Measurements from ENCODE around the gene DIP2C.

DIP2C gene

GRCh38 chr10:593901-594457, 95.5 kb downstream of the DIP2C start:
- no peak for DNase-seq (ENCODE audit: low spot score)
- in situ Hi-C loops (cut with MboI; ENCODE audit: low pct_unique_long_range_greater_than_20kb, low sequenced_read_pairs, unreplicated experiment), result no loop called here
- TF ChIP-seq CTCF (IDR thresholded peaks at IDR 0.05; ENCODE audit: extremely low read depth, insufficient read depth, missing control alignments), result no peak

- in situ Hi-C loops (cut with MboI; ENCODE audit: low pct_unique_long_range_greater_than_20kb, low sequenced_read_pairs, unreplicated experiment), result no loop called here
- no peak for DNase-seq (ENCODE audit: low spot score)
- TF ChIP-seq CTCF (IDR thresholded peaks at IDR 0.05; ENCODE audit: extremely low read depth, insufficient read depth, missing control alignments), result no peak
Observed at GRCh38 chr10:593421-593820, 96.0 kb downstream of the DIP2C start.

GRCh38 chr10:593016-593415, 96.5 kb downstream of the DIP2C start:
- DNase-seq (ENCODE audit: low spot score), result no peak
- no peak for TF ChIP-seq CTCF (IDR thresholded peaks at IDR 0.05; ENCODE audit: extremely low read depth, insufficient read depth, missing control alignments)
- in situ Hi-C loops (cut with MboI; ENCODE audit: low pct_unique_long_range_greater_than_20kb, low sequenced_read_pairs, unreplicated experiment), result no loop called here

- no peak for TF ChIP-seq CTCF (IDR thresholded peaks at IDR 0.05; ENCODE audit: extremely low read depth, insufficient read depth, missing control alignments)
- DNase-seq (ENCODE audit: low spot score), result no peak
- in situ Hi-C loops (cut with MboI; ENCODE audit: low pct_unique_long_range_greater_than_20kb, low sequenced_read_pairs, unreplicated experiment), result no loop called here
Observed at GRCh38 chr10:591646-592045, 97.8 kb downstream of the DIP2C start.

- DNase-seq (ENCODE audit: low spot score), result no peak
- no peak for TF ChIP-seq CTCF (IDR thresholded peaks at IDR 0.05; ENCODE audit: extremely low read depth, insufficient read depth, missing control alignments)
- in situ Hi-C loops (cut with MboI; ENCODE audit: low pct_unique_long_range_greater_than_20kb, low sequenced_read_pairs, unreplicated experiment), result no loop called here
Observed at GRCh38 chr10:590721-591120, 98.7 kb downstream of the DIP2C start.

GRCh38 chr10:589961-590680, 99.3 kb downstream of the DIP2C start:
- in situ Hi-C loops (cut with MboI; ENCODE audit: low pct_unique_long_range_greater_than_20kb, low sequenced_read_pairs, unreplicated experiment), result no loop called here
- TF ChIP-seq CTCF (IDR thresholded peaks at IDR 0.05; ENCODE audit: extremely low read depth, insufficient read depth, missing control alignments), result no peak
- no peak for DNase-seq (ENCODE audit: low spot score)
